Lung microvascular endothelial cell (primary cell): ENCODE results near the gene SPRYD3. TPM values are rescaled to one million over a fixed set of nuclear protein-coding genes. Genes with fewer than 3 reads are reported as not detected.
"Not testable (repeated sequence)": the region's sequence is repeated elsewhere in the genome, so short reads cannot be mapped to it uniquely, and the experiment has no call there.

Experiments
- DNase-seq, 2 donors: peaks; one replicate each; pipeline versions ENCODE4 v3.0.0 to v3.0.0-alpha.2; 2010; ENCODE audit warnings: low read depth in 2 of 2
- total RNA-seq: library from RNA; depleted of rRNA; stranded (reverse); fragments of >200 nt; gene quantifications from 2 replicates; pipeline ENCODE4 v1.2.1, GENCODE V29; 2014

Gene SPRYD3
- total RNA-seq, 1 donor from 2014 or later, result 12.9 TPM

DNA sequence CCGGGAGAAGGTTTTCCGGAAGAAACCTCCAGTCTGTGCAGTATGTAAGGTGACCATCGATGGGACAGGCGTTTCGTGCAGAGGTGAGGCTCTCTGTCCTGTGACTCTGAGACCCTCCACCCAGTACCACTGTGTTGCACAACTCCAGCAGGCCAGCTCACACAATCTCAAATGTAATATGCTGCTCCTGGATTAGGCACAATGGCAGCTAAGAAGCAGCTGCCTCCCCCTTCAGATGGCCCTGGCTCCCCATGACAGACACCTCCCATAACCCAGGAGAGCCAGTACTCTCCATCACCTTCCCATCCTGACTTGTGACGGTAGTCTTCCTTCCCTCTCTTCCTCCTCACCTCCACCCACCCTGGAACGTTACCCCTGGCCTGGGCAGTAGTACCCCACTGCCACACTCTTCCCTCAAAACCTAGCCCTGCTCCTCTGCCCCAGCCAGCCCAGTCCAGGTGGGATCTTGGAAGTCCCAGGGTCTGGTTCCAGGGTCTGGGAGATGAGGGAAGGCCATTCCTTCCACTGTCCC is 27.2 kb downstream of the SPRYD3 start:
- no peak for DNase-seq

GRCh38 chr12:53051058-53051880 is 27.9 kb downstream of the SPRYD3 start:
- DNase-seq, result peak; percentile 78 to 85

GRCh38 chr12:53050426-53051057 is 28.6 kb downstream of the SPRYD3 start:
- no peak for DNase-seq

DNA sequence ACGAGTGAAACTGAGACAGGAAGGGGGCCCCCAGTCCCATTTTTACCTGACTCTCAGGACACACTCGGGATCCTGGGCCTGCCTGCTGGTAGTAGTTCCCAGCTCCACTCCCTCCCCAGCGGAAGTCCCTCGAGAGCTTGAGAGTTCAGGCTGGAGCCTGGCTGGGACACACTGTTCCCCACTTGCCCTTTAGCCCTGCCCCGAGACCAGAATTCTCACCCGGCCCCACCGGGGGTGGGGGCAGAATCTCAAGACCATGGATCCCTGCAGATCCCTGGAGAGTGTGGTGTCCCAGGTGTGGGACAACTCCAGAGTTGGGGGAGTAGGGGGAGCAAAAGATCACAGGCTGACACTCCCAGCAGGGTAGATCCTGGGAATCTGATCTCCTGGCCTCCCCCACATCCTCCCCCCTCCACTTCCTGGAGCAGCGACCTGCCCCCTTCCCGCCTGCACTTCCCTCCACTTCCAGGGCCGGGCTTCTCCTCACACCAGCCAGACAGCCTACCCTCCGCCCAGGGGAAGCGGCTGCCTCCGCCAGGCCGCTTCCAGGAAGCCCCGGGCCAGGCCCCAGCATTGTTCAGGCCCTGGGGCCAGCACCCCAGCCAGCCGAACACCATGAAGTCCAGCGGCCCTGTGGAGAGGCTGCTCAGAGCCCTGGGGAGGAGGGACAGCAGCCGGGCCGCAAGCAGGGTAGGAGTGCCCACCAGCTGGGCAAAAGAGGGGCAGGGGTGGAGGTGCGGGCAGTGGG is 29.4 kb downstream of the SPRYD3 start, which contains the start of gene TNS2:
TSS of gene TNS2 (plus strand) at position 495 of the 748 bp plus-strand sequence. CDS start at position 616, 121 bp downstream.
- DNase-seq, result peak; percentile 83 to 89

- DNase-seq, result peak in 1 of 2 donors; percentile 53
Measured at GRCh38 chr12:53048780-53049401, 30.3 kb downstream of the SPRYD3 start.

GRCh38 chr12:53048033-53048779 is 31.0 kb downstream of the SPRYD3 start:
- DNase-seq, result peak; percentile 33 to 42

GRCh38 chr12:53047221-53048032 is 31.8 kb downstream of the SPRYD3 start:
- peak; percentile 42 to 71 for DNase-seq

- peak; percentile 40 to 67 for DNase-seq
Measured at GRCh38 chr12:53046655-53047220, 32.5 kb downstream of the SPRYD3 start.

DNA sequence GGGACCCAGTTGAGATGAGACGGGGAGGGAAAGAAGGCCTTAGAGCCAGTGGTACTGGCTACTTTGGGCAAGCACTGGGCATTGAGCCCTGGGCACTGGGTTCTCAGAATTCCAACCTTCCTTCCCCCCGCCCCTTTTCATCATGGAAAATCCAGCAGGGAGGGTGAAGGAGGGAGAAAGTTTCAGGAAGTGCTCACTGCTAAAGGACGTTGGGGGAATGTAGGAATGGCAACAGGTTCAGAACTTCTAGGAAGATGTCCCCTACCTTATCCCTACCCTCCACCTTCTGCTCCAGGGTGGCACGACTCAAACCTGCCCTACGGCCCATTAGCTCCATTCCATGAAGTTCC is 33.5 kb downstream of the SPRYD3 start:
- DNase-seq, result peak in 1 of 2 donors; percentile 10

DNA sequence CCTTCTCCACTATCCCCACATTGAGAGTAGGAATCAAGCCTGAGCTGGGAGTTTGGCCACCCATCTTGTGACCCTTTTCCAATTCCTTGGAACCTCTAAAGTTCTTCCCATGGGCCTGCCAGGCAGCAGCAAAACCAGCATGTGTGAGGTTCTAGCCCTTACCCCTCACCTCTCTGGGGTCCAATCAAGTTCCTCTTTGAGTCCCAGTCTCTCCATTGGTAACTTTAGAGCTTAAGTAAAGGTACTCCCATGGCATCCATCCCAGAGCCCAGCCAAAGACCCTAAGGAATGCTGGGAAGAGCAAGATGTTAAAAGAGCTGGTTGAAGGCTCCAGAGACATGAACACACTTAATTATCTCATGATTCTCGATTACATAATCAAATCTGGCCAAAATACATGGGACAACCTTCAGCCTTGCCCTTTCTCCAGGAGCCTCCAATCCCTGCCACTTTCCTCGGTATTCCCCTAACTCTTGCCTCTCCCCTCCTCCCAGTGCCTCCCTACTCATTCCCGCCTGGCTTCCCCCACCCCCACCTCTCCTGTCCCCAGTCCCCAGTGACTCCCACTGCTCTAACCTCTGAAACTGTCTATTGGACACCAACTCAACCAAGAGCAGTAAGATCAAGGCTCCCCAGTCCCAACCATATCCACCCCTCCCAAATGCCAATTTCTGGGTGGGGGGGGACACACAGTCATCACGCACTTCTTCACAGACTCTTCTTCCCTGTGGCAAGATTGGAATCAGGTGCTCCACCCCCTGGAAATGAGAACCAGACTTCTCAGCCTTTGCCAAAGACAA is 34.1 kb downstream of the SPRYD3 start:
- DNase-seq, result no peak

GRCh38 chr12:53044052-53044581 is 35.1 kb downstream of the SPRYD3 start:
- DNase-seq, result peak in 1 of 2 donors; percentile 17

DNA sequence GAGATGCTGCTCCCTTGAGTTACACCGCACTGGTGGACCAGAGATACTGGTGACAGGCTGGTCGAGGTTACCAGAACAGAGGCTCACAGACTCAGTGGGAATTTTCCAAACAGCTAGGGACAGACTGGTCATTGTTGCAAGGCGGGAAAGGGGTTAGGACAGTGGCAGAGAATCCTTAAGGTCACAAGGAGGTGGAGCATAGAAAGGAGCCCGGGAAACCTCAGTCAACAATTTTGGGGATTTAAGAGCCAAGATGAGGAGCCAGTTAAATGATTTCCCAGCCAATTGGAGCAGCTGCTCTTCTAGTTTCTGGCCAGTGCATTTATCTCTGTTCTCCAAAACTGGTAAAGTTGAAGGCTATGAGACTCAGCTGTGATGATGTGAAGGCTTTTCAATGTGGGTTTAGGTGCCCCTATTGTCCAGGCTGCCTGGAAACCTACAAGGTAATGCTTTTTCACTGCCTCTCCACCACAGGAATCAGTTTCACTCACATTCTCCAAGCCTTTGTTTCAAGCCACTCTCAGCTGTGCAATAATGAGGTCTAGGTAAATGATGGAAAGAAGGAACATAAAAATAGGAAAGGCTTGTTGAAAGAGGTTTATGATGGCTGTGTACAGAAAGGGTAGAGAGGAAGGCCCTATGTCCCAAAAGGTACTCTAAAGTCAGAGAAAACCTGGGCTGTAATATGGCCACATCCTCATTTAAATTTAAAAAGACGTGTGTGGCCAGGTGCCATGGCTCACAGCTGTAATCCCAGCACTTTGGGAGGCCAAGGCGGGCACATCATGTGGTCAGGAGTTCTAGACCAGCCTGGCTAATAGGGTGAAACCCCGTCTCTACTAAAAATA is 36.4 kb downstream of the SPRYD3 start:
- no peak for DNase-seq

DNA sequence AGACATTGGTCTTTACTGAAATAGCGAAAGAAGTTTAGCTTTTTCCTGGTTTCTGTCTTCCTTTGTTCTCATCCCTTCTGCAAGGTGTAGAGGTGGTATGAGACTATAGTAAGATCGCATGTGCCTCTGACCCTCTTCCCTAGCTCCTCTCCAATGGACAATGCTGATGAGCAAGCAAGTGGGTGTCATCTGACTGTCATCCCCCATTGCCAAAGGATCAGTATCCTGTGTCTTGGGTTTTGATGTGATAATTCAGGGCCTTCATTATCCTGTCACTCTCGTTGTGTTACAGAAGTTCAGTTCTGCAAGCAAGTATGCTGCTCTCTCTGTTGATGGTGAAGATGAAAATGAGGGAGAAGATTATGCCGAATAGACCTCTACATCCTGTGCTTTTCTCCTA is 39.3 kb downstream of the SPRYD3 start:
- no peak for DNase-seq

GRCh38 chr12:53036802-53037201 is 42.4 kb downstream of the SPRYD3 start:
- DNase-seq, result no peak

GRCh38 chr12:53034459-53034858 is 44.7 kb downstream of the SPRYD3 start:
- no peak for DNase-seq

- DNase-seq, result not testable (repeated sequence)
Measured at GRCh38 chr12:53033832-53034231, 45.4 kb downstream of the SPRYD3 start.

DNA sequence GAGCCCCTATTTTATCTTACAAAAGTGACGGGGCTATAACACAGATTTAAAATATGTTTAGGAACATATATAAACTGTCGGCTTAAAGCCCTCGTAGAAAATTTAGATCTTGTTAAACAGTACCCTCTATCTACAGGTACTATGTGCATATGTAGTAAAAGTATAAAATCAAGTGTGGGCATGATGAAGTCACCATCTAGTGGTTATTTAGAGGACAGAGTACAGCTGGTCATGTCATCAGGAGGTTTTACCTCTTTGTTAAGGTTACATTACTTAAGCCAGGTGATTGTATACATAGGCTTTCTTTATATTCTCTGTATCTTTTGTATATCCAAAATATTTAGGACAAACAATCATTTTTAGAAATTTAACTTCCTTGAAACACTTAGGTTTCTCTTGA is 47.6 kb downstream of the SPRYD3 start:
- no peak for DNase-seq
